Large intestine (tissue), 12 donors: ENCODE measurements around the gene KRT6B. TPM values are rescaled to one million over a fixed set of nuclear protein-coding genes. Genes with fewer than 3 reads are reported as not detected.
"Not testable (repeated sequence)": the region's sequence is repeated elsewhere in the genome, so short reads cannot be mapped to it uniquely, and the experiment has no call there.

Experiments used
- DNase-seq, 2 donors: peaks; one replicate each; pipeline versions ENCODE4 v3.0.0 to v3.0.0-alpha.2; 2013
- H3K27ac ChIP-seq: one replicate; pipeline ENCODE4 v1.5.1; 2013; ENCODE audit warnings: low read length
- H3K27me3 ChIP-seq: 2 replicates; pipeline ENCODE4 v1.6.1; 2013; ENCODE audit warnings: low read length; ENCODE audit not compliant: control insufficient read depth, insufficient read depth
- H3K36me3 ChIP-seq: 2 replicates; pipeline ENCODE4 v1.6.1; 2013; ENCODE audit warnings: low read length; ENCODE audit not compliant: control insufficient read depth, insufficient read depth
- H3K4me1 ChIP-seq: one replicate; pipeline ENCODE4 v1.6.1; 2013; ENCODE audit warnings: low read length; ENCODE audit not compliant: control insufficient read depth, insufficient read depth
- H3K4me3 ChIP-seq: one replicate; pipeline ENCODE4 v1.5.1; 2013; ENCODE audit warnings: low read length
- H3K9me3 ChIP-seq: one replicate; pipeline ENCODE4 v1.6.1; 2013; ENCODE audit warnings: mild to moderate bottlenecking, low read depth, low read length, moderate library complexity; ENCODE audit not compliant: control insufficient read depth
- WGBS: methylation state at CpG from one replicate; pipeline ENCODE4 v1.1.5; 2013; ENCODE audit warnings: low lambda C conversion rate; ENCODE audit not compliant: insufficient coverage; 5-methylcytosine and 5-hydroxymethylcytosine counted together
- long read RNA-seq, 11 donors: transcript quantifications; one replicate each; lab custom pipeline, GENCODE V29; 2026
- polyA plus RNA-seq: library from polyadenylated mRNA; unstranded; fragments of 120-200 nt; gene quantifications from one replicate; pipeline ENCODE4 v1.2.1, GENCODE V29; 2013

The KRT6B gene
- polyA plus RNA-seq = not detected
- long read RNA-seq, donor 1 = 0 reads
- long read RNA-seq, donor 2 = 0 reads
- long read RNA-seq, donor 3 = 0 reads
- long read RNA-seq, donor 4 = 0 reads
- long read RNA-seq, donor 5 = 0 reads
- long read RNA-seq, donor 6 = 0 reads
- long read RNA-seq, donor 7 = 0 reads
- long read RNA-seq, donor 8 = 0 reads
- long read RNA-seq, donor 9 = 0 reads
- long read RNA-seq, donor 10 = 0 reads
- long read RNA-seq, donor 11 = 0 reads

DNA sequence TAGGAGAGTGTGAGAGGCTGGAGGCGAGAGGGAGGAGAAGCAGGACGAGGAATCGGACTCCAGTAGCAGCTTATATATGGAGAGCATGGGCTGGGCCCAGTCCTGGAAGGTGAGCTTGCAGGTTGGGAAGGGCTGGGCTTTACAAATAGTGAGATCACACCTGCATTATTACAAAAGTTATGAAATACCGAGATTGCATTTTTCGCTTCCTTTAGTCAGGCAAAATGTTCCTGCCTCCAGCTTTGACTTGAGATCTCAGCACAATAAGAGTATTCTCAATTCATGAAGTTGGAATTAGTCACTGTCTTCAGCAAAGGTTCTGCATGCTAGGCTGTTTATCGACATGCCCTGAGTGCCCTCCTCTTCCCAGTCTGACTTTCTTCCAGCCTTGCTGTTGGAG is at the start of gene KRT6B:
Gene KRT6B, minus strand, starts transcription at position 46 of the 400 bp plus-strand sequence. CDS start 68 bp downstream, outside the sequence.
- Histone ChIP-seq H3K36me3 (no peaks in the 10 kb centered on the region), H3K27ac (no peak within 1 kb of the TSS), H3K27me3 (no peaks in the 10 kb centered on the region), H3K9me3 (no peaks in the 10 kb centered on the region), H3K4me3 (no peak within 1 kb of the TSS), H3K4me1 (no peaks in the 10 kb centered on the region)
- WGBS = no CpG with 5 or more reads among the region's 6 CpGs
- DNase-seq = no peak

DNA sequence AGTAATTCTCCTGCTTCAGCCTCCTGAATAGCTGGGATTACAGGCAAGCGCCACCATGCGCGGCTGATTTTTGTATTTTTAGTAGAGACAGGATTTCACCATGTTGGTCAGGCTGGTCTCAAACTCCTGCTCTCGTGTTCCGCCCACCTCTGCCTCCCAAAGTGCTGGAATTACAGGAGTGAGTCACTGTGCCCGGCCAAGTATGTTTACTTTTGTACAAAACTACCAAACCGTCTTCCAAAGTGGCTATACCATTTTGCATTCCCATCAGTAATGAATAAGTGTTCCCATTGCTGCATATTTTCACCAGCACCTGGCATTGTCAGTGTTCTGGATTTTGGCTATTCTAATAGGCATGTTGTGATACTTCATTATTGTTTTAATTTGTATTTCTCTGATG is 49.5 kb upstream of the KRT6B start:
- Histone ChIP-seq H3K27me3 (peaks cover 7% of the 10 kb centered on the region), H3K4me1 (no peaks in the 10 kb centered on the region), H3K27ac (no peak overlapping the region), H3K36me3 (no peaks in the 10 kb centered on the region), H3K9me3 (no peaks in the 10 kb centered on the region), H3K4me3 (no peak overlapping the region)
- no peak for DNase-seq
- WGBS = no CpG with 5 or more reads among the region's 7 CpGs

DNA sequence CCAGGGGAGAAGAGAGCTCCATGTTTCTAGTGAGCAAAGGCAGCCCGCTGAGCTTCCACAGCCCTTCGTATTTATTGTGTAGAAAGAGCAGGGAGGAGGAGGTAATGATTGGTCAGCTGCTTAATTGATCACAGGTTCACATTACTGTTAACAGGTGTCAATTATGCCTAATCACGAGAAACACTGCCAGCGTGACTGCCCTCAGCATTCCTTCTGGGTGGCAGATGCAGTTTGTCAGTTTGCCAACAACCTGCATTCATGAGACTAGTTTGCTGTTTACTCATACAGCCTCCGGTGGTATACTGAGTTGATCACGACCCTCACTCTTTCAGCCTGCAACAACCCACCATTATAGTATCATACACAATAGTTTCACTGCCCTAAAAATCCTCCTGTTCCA is 48.6 kb upstream of the KRT6B start:
- not testable (repeated sequence) for H3K27me3 ChIP-seq, H3K4me3 ChIP-seq, H3K4me1 ChIP-seq, H3K36me3 ChIP-seq, H3K9me3 ChIP-seq, H3K27ac ChIP-seq, DNase-seq
- WGBS = 80% methylated on average over 1 of the region's 6 CpGs

DNA sequence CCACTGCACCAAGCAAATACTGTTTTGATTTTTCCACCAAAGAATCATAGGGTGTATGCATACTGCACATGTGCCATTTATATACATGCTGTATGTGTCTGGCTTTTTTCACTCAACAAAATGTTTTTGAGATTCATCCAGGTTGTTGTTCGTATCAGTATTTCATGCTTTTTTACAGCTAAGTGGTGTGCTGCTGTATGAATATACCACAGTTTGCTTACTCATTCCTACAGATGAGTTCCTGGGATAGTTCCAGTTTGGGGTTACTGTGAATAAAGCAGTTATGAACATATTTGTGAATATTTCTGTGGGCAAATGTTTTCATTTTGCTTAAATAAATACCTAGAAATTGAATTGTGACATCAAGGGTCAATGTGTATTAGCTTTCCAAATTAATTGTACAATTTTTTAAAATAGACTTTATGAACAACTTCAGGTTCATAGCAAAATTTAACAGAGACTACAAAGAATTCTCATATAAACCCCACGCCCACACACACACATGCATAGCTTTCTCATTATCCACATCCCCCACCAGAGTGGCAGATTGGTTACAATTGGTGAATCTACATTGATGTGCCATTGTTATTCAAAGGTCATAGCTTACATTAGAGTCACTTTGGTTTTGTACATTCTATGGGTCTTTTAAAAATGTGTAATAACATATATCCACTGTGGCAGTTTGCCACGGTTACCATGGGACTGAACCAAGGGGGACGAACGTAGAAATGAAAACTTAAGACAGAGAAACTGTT is 48.0 kb upstream of the KRT6B start:
- H3K27me3 ChIP-seq = peaks cover 7% of the 10 kb centered on the region
- DNase-seq = no peak
- no peak overlapping the region for H3K27ac ChIP-seq
- WGBS = 100% methylated on average over 1 of the region's 5 CpGs
- no peaks in the 10 kb centered on the region for H3K9me3 ChIP-seq
- H3K4me3 ChIP-seq = no peak overlapping the region
- H3K4me1 ChIP-seq = no peaks in the 10 kb centered on the region
- H3K36me3 ChIP-seq = no peaks in the 10 kb centered on the region

DNA sequence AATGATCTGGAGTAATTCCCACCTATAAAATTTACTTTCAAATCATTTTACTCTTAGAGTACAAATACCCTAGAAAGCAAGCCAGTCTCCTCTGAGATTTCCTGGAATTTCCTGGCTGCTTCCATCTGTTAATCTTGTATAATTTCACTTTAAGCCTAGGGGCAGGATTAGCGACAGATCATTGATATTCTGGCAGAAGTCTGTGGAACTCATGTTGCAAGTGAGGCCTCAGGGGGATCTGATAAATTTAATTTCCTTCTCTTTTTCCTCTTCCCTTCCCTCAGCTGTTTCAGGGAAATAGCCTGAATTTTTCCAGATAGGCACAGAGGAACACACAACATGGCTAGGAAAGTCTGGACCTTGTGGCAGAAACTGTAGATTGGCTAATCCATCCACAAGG is 47.0 kb upstream of the KRT6B start:
- no peak overlapping the region for H3K4me3 ChIP-seq
- H3K4me1 ChIP-seq = no peaks in the 10 kb centered on the region
- DNase-seq = no peak
- no CpG with 5 or more reads among the region's 1 CpG for WGBS
- H3K27me3 ChIP-seq = peaks cover 11% of the 10 kb centered on the region
- H3K27ac ChIP-seq = no peak overlapping the region
- H3K9me3 ChIP-seq = no peaks in the 10 kb centered on the region
- H3K36me3 ChIP-seq = no peaks in the 10 kb centered on the region

DNA sequence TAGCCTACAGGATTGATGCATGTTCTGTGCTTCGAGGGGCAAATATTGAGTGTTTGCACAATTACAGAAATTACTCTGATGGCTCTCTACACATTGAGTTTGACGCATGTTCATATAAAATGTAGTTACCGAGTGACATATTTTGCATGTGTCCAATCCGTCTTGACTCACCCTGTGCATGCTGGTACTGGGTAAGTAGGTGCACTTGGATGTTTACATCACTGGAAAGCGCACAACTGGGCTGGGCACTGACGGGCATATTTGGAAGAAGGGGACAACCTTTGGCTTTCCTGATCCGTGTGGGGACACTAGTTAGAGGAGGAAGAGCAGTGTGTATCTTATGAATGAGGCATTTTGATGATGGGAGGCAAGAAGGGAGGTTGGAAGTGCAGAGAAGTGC is 46.0 kb upstream of the KRT6B start:
- H3K9me3 ChIP-seq = no peaks in the 10 kb centered on the region
- H3K36me3 ChIP-seq = no peaks in the 10 kb centered on the region
- no peak overlapping the region for H3K27ac ChIP-seq
- H3K4me3 ChIP-seq = no peak overlapping the region
- DNase-seq = no peak
- WGBS = no CpG with 5 or more reads among the region's 7 CpGs
- peaks cover 13% of the 10 kb centered on the region for H3K27me3 ChIP-seq
- no peaks in the 10 kb centered on the region for H3K4me1 ChIP-seq

DNA sequence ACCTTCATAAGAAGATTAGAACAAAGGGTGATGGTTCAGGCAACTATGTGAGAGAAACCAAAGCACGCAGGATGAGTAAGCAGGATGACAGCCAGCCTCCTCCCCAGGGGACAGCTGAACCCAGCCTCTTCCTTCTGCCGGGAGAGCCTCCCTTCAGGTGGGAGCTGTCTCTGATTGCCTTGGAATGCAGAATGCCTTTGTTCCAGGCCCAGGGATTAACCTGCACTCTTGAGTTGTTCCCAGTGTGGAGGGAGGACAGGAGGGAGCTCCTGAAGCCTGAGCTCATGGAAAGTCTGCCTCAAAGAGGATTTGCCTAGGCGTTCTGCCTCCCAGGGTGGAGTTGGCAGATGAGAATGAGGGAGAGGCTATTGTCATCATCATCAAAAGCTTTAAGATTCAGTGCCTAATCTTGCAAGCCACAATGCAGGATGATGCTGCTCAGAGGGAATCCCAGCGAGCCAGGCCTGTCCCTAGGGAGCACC is 44.7 kb upstream of the KRT6B start:
- WGBS = no CpG with 5 or more reads among the region's 4 CpGs

DNA sequence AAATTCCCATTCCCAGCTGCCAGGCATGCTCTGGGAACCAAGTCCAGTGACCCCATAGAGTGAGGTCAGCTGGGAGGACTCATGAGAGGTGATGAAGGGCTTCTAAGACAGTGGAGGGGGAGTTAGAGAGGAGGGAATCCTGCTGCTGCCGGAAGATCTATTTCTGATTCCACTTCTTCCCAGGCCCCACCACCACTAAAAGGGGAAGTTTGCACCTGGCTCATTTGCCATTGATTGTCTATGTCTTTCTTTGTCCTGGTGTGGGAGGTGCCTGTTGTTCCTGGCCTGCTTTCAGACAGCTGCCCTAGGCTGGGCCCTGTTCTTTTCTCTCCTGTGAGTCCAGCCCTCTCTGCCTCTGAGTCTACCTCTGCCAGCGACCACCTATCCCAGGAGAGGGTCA is 44.1 kb upstream of the KRT6B start:
- H3K27me3 ChIP-seq = peaks cover 13% of the 10 kb centered on the region
- H3K9me3 ChIP-seq = no peaks in the 10 kb centered on the region
- no peaks in the 10 kb centered on the region for H3K4me1 ChIP-seq
- no peak for DNase-seq
- H3K4me3 ChIP-seq = no peak overlapping the region
- no peaks in the 10 kb centered on the region for H3K36me3 ChIP-seq
- no CpG with 5 or more reads among the region's 2 CpGs for WGBS
- no peak overlapping the region for H3K27ac ChIP-seq

More for the DNA sequence above, 44.7 kb upstream of the KRT6B start:
- DNase-seq = no peak
- Histone ChIP-seq H3K4me3 (no peak overlapping the region), H3K36me3 (no peaks in the 10 kb centered on the region), H3K27ac (no peak overlapping the region), H3K9me3 (no peaks in the 10 kb centered on the region), H3K4me1 (no peaks in the 10 kb centered on the region), H3K27me3 (peaks cover 13% of the 10 kb centered on the region)

DNA sequence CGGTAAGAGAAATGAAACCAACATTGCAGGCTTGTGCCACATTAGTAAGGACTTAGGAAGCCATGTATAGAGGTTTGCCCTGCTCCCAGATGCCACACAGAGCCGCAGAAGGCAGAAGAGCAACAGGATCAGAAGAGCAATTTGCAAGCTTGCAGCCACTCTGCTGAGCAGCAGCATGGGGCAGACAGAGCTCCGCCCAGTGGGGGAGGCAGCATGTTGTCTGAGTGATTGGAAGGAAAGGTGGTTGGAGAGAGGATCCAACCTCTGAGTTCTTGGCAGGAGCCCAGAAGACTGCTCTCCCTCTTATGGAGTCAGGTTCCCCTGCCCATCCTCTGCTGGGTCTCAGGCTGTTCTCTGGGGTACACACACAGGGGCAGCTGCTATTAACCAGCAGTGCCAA is 43.4 kb upstream of the KRT6B start:
- Histone ChIP-seq H3K27ac (no peak overlapping the region), H3K4me1 (no peaks in the 10 kb centered on the region), H3K36me3 (no peaks in the 10 kb centered on the region), H3K9me3 (no peaks in the 10 kb centered on the region), H3K27me3 (peaks cover 13% of the 10 kb centered on the region), H3K4me3 (no peak overlapping the region)
- no CpG with 5 or more reads among the region's 3 CpGs for WGBS
- no peak for DNase-seq

DNA sequence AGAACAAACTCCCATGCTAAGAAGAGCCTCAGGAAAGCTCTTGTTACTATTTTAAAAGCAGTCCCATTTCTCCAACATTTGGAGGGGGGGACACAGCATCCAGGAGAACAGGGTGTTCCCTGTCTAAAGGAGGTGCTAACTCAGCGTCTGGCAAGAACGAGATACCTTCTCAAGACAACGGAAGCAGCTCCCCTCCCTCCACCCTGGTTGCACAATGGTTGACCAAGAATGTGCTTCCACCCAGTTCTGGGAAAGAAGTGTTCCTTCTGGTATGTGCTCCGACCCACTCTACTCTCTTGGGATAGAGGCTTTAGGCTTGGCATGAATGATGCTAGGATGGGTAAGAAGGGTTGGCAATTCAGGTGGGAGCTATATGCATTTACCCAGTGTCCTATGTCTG is 42.6 kb upstream of the KRT6B start:
- Histone ChIP-seq H3K36me3 (no peaks in the 10 kb centered on the region), H3K4me3 (no peak overlapping the region), H3K9me3 (no peaks in the 10 kb centered on the region), H3K4me1 (no peaks in the 10 kb centered on the region), H3K27me3 (peaks cover 13% of the 10 kb centered on the region), H3K27ac (no peak overlapping the region)
- no CpG with 5 or more reads among the region's 4 CpGs for WGBS
- DNase-seq = no peak
